HUDEP-2 (cell line): ENCODE results near the gene DLGAP1.

Source experiments
- DNase-seq, 76 experiments: peaks; one replicate each; lab custom pipeline; 2025; ENCODE audit not compliant: unreplicated experiment in 76 of 76; lab: John Stamatoyannopoulos, UW

Gene DLGAP1

DNA sequence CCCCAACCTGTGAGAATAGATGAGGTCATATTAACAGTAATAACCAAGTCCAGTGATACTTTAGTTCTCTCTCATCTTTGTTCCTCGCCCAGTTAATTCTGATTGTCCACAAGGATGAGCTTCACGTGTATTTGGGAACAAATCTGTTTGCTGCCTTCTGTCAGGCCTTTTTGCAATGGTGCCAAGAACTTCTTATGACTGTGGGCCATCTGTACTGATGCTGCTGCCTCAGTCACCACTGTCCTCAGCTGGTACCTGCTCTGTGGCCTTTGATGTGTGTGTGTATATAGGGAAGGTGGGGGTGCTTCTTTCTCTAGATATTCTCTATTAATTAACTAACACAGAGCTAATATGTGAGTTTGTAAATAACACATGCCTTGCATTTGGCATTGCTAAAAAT, 612.3 kb downstream of the DLGAP1 start:
- no peak for DNase-seq

- no peak for DNase-seq
Observed at GRCh38 chr18:3840766-3841165, 614.3 kb downstream of the DLGAP1 start.

GRCh38 chr18:3839581-3839981, 615.5 kb downstream of the DLGAP1 start:
- no peak for DNase-seq

DNA sequence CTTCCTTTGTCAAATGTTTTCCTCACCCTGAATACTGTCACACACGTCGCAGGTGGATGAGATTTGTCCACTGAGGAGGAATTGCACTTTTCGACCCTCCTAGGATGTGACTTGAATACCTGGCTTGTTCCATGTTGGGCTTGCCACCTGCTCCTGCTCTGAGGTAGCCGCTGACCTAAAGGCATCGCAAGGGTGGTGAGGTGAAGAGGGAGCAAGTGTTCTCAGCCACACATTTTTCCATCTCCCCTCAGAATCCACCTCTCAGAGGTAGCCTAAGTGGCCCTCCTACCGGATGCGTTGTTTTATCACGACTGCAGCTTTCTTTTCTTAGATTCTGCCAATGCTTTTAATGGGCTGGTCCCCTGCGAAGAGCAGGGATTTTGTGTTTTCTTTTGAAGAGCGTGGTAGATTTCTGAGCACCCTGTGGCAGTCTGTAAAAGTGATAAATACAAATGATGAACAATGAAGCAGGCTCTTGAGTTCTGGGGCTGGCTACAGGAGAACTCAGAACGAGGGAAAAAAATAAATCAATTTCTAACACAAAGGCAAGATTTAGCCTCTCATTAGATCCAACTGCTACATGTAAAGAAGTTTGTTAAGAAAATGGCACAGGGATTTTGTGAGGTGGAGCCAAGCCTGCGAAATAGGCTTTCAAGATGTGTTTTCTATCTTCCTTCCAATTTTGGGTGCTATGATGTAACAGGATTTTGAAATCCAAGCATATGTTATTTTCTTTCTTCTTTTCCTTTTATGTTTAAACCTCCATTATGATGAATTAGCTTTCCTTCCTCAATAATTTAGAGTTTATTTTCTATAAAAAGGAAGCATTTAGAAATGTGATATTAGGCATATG, 618.4 kb downstream of the DLGAP1 start:
- no peak for DNase-seq

GRCh38 chr18:3832025-3832638, 623.0 kb downstream of the DLGAP1 start:
- DNase-seq: no peak

DNA sequence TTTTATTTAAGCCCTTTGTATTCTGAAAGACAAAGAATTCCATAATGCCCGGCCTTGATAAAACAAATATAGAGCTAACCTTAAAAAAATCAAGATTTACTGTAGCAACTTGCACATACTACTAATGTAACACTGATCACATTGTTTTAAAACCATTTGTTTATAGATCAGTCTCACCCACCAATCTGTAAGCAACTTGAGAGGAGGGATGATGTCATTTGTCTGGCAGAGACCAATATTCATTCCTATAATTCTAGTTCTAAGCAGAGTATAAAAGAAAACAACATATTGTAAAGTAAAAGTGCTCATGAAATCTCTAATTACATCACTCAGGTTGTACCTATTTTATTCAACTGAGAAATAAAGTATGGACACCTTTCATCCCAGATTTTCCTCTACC, 624.5 kb downstream of the DLGAP1 start:
- DNase-seq: no peak

GRCh38 chr18:3827236-3827845, 627.8 kb downstream of the DLGAP1 start:
- no peak for DNase-seq

- no peak for DNase-seq
Observed at GRCh38 chr18:3826021-3826420, 629.1 kb downstream of the DLGAP1 start.

DNA sequence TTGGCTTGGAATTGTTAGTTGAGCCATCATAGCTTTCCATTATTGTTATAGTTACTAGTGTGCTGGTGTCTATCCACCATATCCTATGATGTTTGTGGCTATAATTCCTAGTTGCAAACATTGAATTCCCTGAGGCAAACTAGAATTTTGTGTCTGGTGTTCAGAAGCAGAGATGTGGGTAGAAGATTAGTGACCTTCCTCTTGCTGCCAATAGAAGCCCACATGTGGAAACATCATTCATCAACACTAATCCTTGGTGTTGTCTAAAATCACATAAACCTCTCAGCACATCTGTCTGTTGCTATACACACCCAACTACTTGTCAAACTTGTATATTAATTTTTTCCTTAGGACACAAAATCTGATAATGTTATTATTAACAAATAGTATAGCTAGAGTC, 631.0 kb downstream of the DLGAP1 start:
- no peak for DNase-seq

- DNase-seq: no peak
Observed at GRCh38 chr18:3823073-3823472, 632.0 kb downstream of the DLGAP1 start.

DNA sequence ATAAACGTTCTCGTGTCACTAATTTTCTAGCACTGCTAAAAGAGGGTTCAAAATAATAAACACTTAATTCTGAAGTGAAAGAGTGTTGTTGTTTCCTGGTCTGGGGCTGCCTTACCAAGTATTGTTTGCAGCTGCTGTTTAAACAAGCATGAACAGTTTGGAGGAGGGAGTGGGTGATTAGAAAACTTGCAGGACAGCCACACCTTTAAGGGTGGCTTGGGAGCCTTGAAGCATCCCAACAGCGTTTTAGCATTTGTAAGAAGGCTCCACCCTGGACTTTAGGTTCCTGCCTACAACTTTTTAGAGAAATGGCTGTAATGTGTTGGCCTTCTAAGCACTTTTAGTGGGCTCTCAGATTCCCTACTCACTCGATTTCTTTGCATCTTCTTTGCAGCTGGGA, 633.6 kb downstream of the DLGAP1 start:
- DNase-seq: no peak

- DNase-seq: no peak
Observed at GRCh38 chr18:3819961-3820360, 635.1 kb downstream of the DLGAP1 start.

DNA sequence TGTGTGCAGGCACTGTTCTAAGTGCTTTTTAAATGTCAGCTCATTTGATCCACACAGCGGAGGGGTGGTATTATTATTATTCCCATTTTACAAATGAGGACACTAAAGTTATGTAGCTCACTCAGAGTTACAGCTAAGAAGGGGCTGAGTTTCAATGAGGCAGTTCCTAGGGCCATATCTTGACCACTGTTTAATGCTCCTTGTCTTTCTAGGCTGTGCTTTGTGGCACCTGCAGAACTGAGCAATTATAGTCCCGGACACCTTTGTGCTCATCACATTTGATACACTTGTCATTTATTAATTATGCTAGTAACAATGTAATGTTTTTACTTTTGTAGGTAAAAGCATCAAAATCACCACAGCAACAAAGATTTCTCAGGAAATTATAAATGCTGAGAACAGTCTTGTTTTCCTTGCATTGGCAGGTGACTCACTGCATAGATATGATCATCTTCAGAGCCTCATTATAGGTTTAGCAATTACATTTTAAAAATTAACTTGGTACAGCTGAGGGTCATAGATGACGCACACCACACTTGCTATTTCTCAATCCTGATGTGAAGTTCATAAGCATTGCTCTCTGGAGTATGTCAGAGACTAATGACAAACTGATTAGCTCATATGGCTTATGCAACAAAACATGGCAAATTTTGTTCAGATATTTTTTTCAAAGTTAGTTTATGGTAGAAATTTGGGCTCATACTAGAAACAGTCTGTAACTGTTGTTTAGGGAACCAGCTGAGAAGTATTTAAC, 638.3 kb downstream of the DLGAP1 start:
- no peak for DNase-seq

DNA sequence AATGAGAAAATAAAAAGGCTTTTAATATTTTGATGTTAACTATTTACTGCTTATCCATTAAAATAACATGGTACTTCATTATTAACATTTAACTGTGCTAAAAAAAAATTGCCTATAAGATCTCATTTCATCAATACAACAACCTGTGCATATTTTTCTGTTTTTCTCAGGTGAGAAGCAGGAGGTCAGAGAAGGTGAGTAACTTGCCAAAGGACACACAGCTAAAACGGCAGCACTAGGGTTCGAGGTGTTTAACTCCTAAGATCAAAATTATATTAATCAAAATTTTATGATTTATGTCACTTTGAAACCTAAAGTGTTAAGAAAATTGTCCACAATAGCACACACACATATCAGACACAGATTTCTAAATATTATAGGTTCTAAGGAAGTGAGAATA, 639.1 kb downstream of the DLGAP1 start:
- DNase-seq: no peak

DNA sequence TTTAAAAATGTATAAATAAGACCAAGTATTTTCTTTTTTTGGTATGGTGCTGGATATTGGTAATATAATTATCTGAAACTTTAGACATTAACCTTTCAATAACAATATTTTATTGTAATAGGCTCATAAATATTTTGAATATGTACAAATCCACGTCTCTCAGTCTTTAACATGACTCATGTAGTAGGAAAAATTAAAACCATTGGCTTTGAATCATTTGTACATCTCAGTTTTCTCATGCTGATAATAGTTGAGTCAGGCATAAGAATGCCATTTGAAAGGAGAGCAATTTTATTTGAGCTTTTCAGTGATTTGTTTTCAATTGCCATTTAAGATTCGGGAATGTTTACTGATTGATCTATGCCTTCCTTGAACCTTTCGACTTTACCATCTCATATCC, 640.3 kb downstream of the DLGAP1 start:
- no peak for DNase-seq

- DNase-seq: no peak
Observed at GRCh38 chr18:3810296-3810695, 644.8 kb downstream of the DLGAP1 start.

- no peak for DNase-seq
Observed at GRCh38 chr18:3808985-3809780, 645.9 kb downstream of the DLGAP1 start.

- no peak for DNase-seq
Observed at GRCh38 chr18:3806656-3807055, 648.5 kb downstream of the DLGAP1 start.

DNA sequence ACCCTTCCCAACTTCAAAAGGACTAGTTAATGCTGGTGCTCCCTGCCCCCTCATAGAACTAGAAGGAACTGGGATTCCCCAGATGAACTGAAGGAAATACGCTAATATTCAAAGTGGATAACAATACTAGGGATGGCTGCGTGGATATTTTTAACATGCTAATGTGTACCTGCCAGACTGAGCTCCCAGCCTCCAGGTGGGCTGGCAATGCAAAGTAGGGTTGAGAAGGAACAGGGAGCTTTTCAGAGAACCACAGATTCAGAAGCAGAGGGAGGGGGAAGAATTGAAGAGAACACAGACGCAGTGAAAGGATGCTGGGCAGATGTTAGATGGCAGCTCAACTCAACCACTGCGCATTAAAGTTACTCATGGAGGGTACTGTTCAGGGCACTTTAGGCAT, 650.8 kb downstream of the DLGAP1 start:
- no peak for DNase-seq

GRCh38 chr18:3803350-3803749, 651.8 kb downstream of the DLGAP1 start:
- no peak for DNase-seq
